Stimulated activated CD4-positive, alpha-beta T cell treated with anti-CD3 and anti-CD28 coated beads, Interleukin-1b, Interleukin-23, amount 100 ng/mL, for 24 hours (primary cell): ENCODE measurements around the gene C5orf22.
"Not testable (repeated sequence)": the region's sequence is repeated elsewhere in the genome, so short reads cannot be mapped to it uniquely, and the experiment has no call there.

Source experiments
- DNase-seq, 4 experiments: peaks; one replicate each; pipeline ENCODE4 v3.0.0-alpha.2; 2020; ENCODE audit warnings: low read depth in 4 of 4, low spot score in 1 of 4

The C5orf22 gene

GRCh38 chr5:31553863-31554262 is 21.8 kb downstream of the C5orf22 start:
- DNase-seq = no peak

DNA sequence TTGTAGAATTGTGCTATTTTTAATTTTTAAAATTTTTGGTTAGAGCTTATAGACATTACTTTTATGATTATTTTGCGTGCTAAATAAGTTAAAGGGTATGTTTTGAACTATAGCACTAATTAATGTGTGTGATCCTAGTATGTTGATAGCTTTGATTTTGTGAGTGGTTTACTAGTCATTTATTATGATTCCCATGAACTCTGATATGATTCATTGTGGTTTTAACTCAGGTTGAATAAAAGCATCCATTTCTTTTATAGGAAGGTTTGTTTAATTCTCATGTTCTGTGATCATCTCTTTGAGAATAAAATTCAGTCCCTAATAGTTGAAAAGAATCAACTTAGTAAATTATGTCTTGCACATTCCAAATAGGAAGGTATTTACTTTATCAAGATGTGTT is 22.5 kb downstream of the C5orf22 start:
- DNase-seq = no peak

DNA sequence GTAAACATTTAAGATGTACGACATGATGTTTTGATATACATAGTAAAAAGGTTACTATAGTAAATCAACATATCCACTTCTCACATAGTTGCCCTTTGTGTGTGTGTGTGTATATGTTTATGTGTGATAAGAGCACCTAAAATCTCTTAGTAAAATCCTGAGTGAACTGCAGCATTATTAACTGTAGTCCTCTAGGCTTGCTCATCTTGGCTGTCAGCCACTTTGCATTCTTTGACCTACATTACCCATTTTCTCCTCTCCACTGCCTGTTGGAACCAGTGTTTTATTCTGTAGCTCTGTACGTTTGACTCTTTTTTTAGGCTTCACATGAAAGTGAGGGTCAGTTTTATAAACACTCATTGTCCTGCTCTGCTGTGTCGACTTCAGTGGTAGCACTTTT is 24.4 kb downstream of the C5orf22 start:
- no peak for DNase-seq

DNA sequence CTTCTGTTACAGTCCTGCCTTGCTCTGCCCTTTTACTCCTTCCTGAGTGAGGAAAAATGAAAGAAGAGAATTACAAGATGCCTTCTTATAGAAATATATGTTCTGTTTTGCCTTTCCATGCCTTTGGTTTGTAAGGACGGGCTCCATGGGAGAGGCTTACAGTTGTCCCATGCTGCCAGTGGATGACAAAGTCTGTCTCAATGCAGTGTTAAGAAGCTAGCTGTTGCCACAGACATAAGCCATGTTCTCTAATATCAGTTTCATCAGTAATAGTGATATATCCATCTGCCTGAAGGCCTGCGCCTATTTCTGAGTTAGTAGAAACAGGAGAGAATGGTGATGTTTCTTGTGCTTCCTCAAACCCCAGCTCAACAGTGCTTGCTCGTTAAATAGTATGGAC is 27.8 kb downstream of the C5orf22 start:
- no peak for DNase-seq

DNA sequence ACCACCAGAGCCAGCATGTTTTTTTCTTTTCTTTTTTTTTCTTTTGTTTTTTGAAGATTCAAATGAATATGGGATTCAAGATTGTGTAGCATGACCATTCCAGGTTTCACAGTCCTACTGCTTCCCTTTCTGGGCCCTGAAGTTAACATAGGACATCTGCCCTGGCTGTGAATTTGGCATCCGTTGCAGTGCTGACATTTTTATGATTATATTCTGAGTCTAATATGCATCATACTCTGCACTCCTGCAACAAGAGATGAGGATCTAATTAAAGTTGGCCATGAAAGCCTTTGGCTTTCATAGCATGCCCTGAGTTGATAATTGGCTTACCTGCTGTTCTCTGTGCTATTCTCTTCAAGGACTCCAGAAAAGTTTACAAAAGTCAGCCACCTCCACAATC is 29.8 kb downstream of the C5orf22 start:
- no peak for DNase-seq

GRCh38 chr5:31563216-31563615 is 31.1 kb downstream of the C5orf22 start:
- DNase-seq = no peak

DNA sequence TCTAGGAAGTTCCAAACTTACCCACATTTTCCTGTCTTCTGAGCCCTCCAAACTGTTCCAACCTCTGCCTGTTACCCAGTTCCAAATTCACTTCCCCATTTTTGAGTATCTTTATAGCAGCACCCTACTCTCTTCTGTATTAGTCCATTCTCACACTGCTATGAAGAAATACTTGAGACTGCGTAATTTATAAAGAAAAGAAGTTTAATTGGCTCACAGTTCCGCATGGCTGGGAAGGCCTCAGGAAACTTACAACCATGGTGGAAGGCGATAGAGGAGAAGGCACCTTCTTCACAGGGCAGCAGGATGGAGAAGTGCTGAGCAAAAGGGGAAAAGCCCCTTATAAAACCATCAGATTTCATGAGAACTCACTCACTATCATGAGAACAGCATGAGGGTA is 34.3 kb downstream of the C5orf22 start:
- DNase-seq = not testable (repeated sequence)

DNA sequence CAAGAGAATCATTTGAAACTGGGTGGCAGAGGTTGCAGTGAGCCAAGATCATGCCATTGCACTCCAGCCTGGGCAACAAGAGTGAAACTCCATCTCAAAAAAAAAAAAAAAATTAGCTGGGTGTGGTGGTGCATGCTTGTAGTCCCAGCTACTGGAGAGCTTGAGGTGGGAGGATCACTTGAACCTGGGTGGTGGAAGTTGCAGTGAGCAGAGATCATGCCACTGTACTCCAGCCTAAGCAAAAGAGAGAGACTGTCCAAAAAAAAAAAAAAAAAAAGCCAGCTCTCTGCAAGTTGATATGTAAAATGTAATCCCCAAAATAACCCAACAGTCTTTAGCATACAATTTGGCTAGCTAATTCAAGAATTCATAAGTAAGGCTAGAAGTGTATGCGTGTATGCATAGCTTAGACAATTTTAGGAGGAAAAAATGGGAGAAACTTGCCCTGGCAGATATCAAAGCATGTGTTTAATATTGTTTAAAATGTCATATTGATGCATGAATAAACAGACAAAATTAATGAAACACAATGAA is 36.3 kb downstream of the C5orf22 start:
- DNase-seq = no peak

- DNase-seq = no peak
Observed at GRCh38 chr5:31569068-31569467, 37.0 kb downstream of the C5orf22 start.

- DNase-seq = no peak
Observed at GRCh38 chr5:31573494-31574142, 41.5 kb downstream of the C5orf22 start.

- no peak for DNase-seq
Observed at GRCh38 chr5:31574772-31575171, 42.7 kb downstream of the C5orf22 start.

DNA sequence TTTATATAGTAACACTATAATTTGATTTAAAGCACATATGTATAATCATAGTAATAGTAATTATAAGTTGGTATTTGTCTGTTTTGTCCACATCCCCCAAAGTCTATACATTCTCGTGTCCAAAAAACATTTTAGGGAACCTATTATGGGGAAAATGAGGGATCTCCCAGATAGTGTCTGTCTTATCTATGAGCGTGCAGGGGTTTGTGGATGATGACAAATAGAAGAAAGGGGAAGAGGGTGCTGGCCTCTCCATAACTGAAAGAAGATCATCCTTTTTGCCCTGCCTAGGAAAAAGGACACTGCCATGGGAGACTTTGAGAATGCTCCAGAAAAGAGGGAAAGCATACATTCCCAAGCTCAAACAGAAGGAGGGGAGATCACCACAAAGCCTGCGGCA is 45.3 kb downstream of the C5orf22 start:
- no peak for DNase-seq

GRCh38 chr5:31579558-31579957 is 47.5 kb downstream of the C5orf22 start:
- no peak for DNase-seq

- DNase-seq = no peak
Observed at GRCh38 chr5:31581498-31582099, 49.5 kb downstream of the C5orf22 start.

GRCh38 chr5:31583129-31583528 is 51.0 kb downstream of the C5orf22 start:
- no peak for DNase-seq

GRCh38 chr5:31585166-31585894 is 53.2 kb downstream of the C5orf22 start:
- no peak for DNase-seq

GRCh38 chr5:31585895-31586270 is 53.8 kb downstream of the C5orf22 start:
- no peak for DNase-seq

- DNase-seq = no peak
Observed at GRCh38 chr5:31587546-31587945, 55.4 kb downstream of the C5orf22 start.

DNA sequence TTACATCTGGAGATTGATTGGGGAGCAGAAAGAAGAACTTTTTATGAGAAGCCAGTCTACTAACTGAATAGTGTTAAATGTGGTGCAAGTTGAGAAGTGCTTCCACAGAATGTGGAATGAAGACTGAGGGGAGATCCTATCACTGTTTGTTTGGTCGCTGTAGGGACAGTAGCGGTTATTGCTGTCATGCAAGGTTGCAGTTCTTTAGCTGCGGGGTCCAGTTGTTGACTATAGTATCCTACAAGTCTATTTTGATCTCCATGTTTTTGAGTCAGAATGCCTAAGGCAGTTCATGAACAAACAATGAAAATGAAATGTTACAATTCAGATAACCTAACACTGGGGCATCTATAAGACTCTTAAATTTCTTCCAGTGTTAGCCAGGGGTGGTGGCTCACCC is 61.6 kb downstream of the C5orf22 start:
- no peak for DNase-seq

GRCh38 chr5:31596354-31596753 is 64.3 kb downstream of the C5orf22 start:
- no peak for DNase-seq

DNA sequence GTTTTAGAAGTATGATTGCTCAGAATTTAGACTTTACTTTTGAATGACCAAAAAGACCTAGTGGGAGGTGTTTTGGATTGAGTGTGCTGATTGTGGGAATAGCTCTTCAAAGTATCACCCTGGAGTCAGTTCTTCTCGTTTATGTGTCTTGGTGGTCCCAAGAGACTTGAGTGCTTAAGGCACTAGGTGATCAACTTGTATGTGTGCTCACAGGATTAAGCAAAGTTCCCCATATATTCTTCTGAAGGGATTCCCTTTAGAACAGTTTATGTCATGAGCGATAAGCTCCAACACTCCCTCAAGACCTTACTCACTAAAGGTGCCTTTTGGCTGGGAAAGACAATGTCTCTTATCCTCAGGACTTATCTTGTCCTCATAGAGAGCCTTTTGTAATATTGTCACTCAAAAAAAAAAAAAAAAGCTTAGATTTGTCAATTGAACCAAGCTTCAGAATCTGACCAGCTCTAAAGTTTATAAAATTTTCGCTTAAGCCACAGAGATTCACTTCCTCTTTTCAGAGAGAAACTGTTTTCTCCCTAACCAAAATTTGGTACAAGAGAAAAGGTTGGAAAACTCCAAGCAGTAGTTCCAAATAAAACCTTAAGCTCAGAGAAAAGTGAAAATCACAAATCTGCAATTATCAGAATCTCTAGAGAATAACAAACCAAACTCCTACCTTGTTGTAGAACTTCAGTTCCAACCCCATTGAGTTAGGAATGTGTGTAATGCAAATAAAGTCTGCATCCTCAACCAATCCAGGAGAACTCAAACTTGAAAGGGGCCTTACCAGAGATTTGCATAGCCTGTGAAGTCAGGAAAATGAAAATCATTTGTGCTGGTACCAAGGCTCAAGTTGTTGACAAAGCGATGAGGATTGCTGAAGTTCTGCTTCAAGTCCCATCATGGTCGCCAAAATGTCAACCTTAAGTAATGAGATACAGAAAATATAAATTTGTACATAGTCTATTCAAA is 66.8 kb downstream of the C5orf22 start:
- DNase-seq = no peak
